IPS-18a (cell line): ENCODE data around the gene NOTCH4.

ENCODE experiments used
- H3K27ac ChIP-seq: one replicate; pipeline ENCODE4 v1.5.1; 2013; ENCODE audit warnings: low read length
- H3K27me3 ChIP-seq: one replicate; pipeline ENCODE4 v1.6.1; 2013; ENCODE audit warnings: mild to moderate bottlenecking, low read length; ENCODE audit not compliant: control insufficient read depth, insufficient read depth
- H3K36me3 ChIP-seq: one replicate; pipeline ENCODE4 v1.6.1; 2013; ENCODE audit warnings: low read depth, low read length; ENCODE audit not compliant: control insufficient read depth
- H3K4me1 ChIP-seq: one replicate; pipeline ENCODE4 v1.6.1; 2013; ENCODE audit warnings: low read depth, low read length; ENCODE audit not compliant: control insufficient read depth
- H3K4me3 ChIP-seq: one replicate; pipeline ENCODE4 v1.5.1; 2013; ENCODE audit warnings: low read length
- H3K9ac ChIP-seq: one replicate; pipeline ENCODE4 v1.6.1; 2013; ENCODE audit warnings: mild to moderate bottlenecking, low read length, moderate library complexity
- H3K9me3 ChIP-seq: one replicate; pipeline ENCODE4 v1.6.1; 2013; ENCODE audit warnings: low read depth, low read length; ENCODE audit not compliant: control insufficient read depth

NOTCH4 gene

DNA sequence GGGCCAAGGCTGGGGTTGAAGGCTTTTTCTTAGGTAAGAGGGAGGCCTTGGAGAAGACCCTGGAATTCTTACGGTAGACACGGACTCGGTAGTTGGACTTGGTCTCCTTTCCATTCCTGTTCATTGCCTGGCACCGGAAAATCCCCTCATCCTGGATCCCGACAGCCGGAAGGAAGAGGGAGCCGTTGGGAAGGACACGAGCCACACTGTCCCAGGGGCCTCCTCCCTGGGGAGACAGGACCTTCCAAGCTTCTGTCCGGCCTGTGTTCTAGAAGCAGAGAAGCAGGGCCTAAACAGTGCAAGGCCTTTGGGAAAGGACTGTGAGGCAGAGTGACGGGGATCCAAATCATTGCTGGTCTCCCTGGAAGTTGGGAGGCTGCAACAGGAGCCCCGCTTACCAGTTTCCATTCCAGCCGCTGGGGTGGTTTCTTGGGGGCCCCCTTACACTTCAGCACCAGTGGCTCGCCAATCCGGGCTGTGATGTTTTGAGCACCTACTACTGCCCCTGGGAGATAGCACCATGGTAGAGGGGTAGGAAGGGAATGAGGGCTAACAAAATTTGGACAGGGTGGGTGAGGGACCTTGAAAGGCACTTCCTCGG lies 40.3 kb downstream of the NOTCH4 start:
- peaks cover 5% of the 10 kb centered on the region for H3K4me1 ChIP-seq
- no peaks in the 10 kb centered on the region for H3K9me3 ChIP-seq
- no peak overlapping the region for H3K27ac ChIP-seq
- peaks cover 32% of the 10 kb centered on the region for H3K36me3 ChIP-seq
- H3K9ac ChIP-seq: no peak overlapping the region
- H3K4me3 ChIP-seq: no peak overlapping the region
- no peaks in the 10 kb centered on the region for H3K27me3 ChIP-seq

DNA sequence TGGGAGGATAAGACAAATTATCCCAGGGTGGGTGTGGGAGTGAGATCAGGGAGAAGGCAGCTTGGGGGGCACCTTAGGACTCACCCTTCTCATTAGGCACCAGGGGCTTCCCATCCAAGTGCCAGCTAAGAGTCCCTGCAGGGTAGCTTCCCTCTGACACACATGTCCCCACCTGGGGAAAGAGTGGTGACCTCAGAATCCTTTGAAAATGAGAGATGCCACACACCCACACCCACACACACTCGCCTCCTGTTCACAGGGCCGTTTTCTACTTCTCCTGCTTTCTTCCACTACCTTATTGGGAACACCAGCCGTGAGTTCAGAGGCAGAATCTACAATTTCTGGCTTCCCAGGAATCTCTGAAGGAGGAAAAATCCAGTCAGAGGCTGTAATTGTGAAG lies 40.8 kb downstream of the NOTCH4 start:
- H3K27me3 ChIP-seq: no peaks in the 10 kb centered on the region
- H3K9ac ChIP-seq: no peak overlapping the region
- H3K4me1 ChIP-seq: peaks cover 3% of the 10 kb centered on the region
- no peak overlapping the region for H3K27ac ChIP-seq
- H3K36me3 ChIP-seq: peaks cover 32% of the 10 kb centered on the region
- H3K4me3 ChIP-seq: no peak overlapping the region
- no peaks in the 10 kb centered on the region for H3K9me3 ChIP-seq

DNA sequence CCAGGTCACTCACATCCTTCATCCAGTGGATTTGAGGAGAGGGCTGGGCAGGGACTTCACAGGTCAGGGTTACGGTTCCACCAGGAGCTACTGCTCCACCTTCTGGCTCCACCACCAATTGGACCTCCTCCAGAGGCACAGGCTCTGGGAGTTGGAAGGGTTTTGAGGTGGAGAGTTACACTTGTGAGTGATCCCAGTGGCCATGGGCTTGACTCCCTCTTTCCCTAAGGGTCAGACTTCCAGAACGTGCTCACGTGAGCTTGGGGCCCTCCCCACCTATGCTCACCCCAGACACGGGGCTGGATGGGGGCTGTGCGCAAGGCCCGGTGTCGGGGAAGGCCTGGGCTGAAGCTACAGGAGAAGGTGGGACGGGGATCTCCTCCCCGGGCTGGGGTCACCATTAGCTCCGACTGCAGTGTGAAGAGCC lies 41.3 kb downstream of the NOTCH4 start:
- peaks cover 27% of the 10 kb centered on the region for H3K36me3 ChIP-seq
- H3K9ac ChIP-seq: no peak overlapping the region
- H3K27ac ChIP-seq: no peak overlapping the region
- H3K27me3 ChIP-seq: no peaks in the 10 kb centered on the region
- peaks cover 3% of the 10 kb centered on the region for H3K4me1 ChIP-seq
- no peaks in the 10 kb centered on the region for H3K9me3 ChIP-seq
- H3K4me3 ChIP-seq: no peak overlapping the region

DNA sequence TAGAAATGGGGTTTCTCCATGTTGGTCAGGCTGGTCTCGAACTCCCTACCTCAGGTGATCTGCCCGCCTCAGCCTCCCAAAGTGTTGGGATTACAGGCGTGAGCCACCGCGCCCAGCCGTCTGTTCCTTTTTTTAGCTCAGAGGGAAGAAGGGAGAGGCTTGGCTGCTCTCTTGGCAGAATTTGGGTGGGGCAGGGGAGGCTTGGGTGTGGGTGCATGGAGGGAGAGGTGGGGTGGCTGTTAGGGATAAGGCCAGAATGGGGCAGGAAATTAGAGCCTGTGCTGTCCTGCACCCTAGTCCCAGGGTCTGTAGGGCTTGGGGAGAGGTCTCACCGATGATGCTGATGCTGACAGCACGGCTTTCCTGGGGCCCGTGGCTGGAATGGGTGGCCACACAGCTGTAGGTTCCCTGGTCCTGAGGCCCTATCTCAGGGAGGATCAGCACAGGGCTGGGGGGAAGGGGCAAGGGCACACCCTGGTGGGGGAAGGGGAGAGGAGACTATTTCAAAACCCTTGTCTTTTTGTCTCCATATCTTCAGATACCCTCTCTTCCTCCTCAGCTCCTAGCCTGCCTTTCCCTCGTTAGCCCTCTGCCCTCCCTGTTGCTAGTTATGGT lies 41.8 kb downstream of the NOTCH4 start:
- H3K9me3 ChIP-seq: no peaks in the 10 kb centered on the region
- no peaks in the 10 kb centered on the region for H3K27me3 ChIP-seq
- no peak overlapping the region for H3K9ac ChIP-seq
- peaks cover 3% of the 10 kb centered on the region for H3K4me1 ChIP-seq
- H3K36me3 ChIP-seq: peaks cover 22% of the 10 kb centered on the region
- H3K4me3 ChIP-seq: no peak overlapping the region
- no peak overlapping the region for H3K27ac ChIP-seq

DNA sequence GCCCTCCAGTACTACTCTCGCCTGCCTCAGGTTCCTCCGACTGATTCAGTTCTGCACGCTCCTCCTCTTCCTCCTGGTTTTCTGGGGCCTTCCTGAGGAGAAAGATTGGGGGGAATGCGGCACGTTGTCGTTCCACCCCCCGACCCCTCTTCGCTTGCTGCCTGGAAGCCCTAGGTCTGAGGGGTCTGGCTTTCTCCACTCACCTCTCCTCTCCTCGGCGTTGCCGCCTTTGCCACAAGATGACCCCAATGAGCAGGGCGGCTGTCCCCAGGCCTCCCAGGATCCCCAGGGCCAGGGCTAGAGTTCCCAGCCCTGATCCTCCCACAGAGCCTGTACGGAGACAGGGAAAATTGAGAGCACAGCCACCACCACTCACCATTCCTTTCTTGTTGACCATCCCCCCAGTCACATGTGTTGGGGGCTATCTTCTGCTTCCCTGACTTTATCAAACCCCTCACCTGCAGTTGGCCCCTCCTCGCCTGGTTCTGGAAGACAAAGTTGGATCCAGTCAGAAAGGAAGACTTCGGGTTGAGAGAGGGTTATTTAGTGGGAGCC lies 42.6 kb downstream of the NOTCH4 start:
- Histone ChIP-seq H3K9ac (no peak overlapping the region), H3K36me3 (peaks cover 14% of the 10 kb centered on the region), H3K9me3 (no peaks in the 10 kb centered on the region), H3K27me3 (no peaks in the 10 kb centered on the region), H3K4me3 (no peak overlapping the region), H3K27ac (no peak overlapping the region), H3K4me1 (peaks cover 11% of the 10 kb centered on the region)

DNA sequence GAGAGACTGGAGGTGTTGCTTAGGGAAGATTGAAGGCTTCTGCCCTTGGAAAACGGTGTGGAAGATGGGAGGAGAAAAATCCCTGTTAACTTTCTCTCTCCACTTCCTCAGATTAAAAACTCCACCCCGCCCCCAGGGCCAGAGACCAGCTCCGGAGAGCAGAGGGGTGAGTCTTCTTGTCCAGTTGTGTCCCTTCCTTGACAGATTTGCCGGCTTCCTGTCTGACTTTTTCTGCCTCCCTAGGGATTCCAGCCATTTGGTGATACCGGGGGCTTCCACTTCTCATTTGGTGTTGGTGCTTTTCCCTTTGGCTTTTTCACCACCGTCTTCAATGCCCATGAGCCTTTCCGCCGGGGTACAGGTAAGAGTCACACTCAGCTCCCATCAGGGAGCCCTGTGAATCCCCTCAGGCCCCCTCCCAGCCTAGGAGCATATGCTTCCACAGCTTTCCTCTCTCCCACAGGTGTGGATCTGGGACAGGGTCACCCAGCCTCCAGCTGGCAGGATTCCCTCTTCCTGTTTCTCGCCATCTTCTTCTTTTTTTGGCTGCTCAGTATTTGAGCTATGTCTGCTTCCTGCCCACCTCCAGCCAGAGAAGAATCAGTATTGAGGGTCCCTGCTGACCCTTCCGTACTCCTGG lies 44.0 kb downstream of the NOTCH4 start:
- Histone ChIP-seq H3K27me3 (no peaks in the 10 kb centered on the region), H3K9me3 (no peaks in the 10 kb centered on the region), H3K27ac (no peak overlapping the region), H3K4me1 (peaks cover 16% of the 10 kb centered on the region), H3K9ac (no peak overlapping the region), H3K4me3 (no peak overlapping the region), H3K36me3 (peaks cover 12% of the 10 kb centered on the region)

DNA sequence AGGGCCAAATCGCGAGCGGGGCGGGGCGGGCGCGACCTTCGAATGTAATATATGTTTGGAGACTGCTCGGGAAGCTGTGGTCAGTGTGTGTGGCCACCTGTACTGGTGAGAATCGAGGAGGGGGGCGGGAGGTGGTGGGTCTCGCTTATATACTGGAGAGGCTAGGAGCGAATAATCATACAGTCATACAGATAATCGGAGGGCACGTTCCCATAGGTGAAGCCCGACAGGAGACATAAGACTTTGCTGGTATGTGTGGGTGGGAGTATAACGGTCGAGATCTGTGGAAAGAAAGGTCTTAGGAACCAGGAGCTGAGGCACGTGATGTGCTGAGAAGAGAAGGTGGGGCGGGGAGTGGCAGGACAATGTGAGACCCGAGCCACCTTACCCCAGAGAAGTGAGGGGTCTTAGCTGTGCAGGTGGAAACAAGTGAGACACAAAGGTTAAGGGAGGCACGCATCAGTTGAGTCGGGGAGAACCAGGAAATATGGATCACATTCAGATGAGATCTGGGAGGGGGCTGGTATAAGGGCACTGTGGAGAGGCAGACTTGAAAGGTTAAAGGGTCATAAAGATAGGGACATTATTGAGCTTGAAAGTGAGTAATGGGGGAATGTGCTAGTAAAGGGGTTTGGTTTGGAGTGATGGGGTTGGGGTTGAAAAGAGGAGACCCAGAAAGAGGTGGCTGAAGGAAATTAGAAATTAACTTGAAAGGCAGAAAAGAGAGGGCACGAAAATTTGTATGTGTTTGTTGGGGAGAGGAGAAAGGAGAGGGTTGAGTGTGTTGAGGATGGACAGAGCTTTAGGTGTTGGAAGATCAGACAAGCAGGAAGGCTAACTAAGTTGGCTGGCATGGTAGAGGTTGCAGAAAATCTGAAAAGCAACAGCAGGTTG lies 45.1 kb downstream of the NOTCH4 start:
- peaks cover 15% of the 10 kb centered on the region for H3K36me3 ChIP-seq
- peak overlapping the region; percentile 54 for H3K27ac ChIP-seq
- peak overlapping the region; percentile 87 for H3K9ac ChIP-seq
- H3K4me1 ChIP-seq: peaks cover 21% of the 10 kb centered on the region
- no peaks in the 10 kb centered on the region for H3K9me3 ChIP-seq
- peak overlapping the region; percentile 81 for H3K4me3 ChIP-seq
- no peaks in the 10 kb centered on the region for H3K27me3 ChIP-seq

DNA sequence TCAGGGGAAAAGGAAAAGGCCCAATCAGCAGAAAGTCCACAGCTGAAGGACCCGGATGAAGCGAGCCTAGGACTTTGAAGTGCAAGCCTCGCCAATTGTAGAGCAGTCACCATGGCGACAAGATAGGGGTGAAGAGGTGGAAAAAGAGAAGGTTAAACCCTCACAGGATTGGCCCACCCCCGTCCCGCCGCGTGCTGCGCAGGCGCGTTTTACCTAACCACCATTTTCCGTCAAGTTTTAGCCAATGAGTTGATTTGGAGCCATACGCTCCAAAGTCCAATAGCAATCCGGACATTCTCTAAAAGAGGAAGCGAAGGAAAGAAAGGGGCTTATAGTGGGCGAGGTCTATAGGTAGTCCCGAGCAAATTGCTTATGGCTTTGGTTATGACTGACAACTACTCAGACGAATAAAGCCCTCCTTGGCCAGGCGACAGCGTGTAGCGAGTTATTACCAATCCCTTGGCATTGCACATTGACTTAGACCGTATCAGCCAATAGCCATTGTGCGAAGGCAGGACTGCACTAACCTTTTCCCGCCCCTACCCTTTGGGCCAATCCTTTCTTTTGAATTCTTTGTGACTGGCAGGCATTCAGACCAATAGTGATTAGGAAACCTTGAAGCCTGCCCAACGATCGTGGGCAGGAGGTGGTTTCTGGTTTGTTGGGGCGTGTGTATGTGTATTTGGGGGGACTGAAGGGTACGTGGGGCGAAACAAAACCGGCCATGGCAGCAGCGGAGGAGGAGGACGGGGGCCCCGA lies 45.9 kb downstream of the NOTCH4 start, which contains the start of gene RNF5:
RNF5 (plus strand) TSS at position 618 of the 759 bp plus-strand sequence; CDS start at position 725, 107 bp downstream.
- H3K27me3 ChIP-seq: no peaks in the 10 kb centered on the region
- H3K36me3 ChIP-seq: peaks cover 15% of the 10 kb centered on the region
- H3K27ac ChIP-seq: peak within 1 kb of the TSS; percentile 97
- peaks cover 21% of the 10 kb centered on the region for H3K4me1 ChIP-seq
- H3K4me3 ChIP-seq: peak within 1 kb of the TSS; percentile 81
- H3K9me3 ChIP-seq: no peaks in the 10 kb centered on the region
- H3K9ac ChIP-seq: peak within 1 kb of the TSS; percentile 87

DNA sequence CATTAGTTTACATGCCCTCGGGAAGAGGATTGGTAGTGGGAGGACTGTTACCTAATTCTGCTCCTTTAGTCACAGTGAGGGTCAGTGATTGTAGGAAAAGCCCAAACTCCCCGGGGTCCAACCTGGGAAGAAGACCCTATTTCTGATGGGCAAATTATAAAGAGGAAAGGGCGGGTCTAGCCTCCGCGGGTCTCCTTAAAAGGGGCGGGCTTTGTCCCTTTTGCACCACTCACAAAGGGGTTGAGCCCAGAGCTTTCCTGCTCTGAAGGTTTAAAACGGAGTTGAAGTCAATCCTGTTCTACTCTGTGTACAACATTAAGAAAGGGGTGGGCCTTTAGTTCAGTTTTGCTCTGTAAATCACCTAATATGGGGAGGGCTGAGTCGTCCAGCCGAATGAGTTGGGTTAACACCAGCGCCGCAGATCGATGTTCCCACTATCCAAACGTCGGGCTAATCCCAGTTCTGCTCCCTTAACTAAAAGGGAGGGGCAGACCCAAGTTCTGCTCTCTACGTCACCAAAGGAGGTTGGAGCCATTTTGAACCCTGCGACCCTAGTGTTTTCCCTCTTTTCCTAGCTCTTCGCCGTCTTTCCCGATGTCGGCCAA lies 46.6 kb downstream of the NOTCH4 start:
- Histone ChIP-seq H3K27me3 (no peaks in the 10 kb centered on the region), H3K27ac (peak overlapping the region; percentile 97), H3K4me1 (peaks cover 21% of the 10 kb centered on the region), H3K36me3 (peaks cover 15% of the 10 kb centered on the region), H3K4me3 (peak overlapping the region; percentile 81), H3K9ac (peak overlapping the region; percentile 87), H3K9me3 (no peaks in the 10 kb centered on the region)

DNA sequence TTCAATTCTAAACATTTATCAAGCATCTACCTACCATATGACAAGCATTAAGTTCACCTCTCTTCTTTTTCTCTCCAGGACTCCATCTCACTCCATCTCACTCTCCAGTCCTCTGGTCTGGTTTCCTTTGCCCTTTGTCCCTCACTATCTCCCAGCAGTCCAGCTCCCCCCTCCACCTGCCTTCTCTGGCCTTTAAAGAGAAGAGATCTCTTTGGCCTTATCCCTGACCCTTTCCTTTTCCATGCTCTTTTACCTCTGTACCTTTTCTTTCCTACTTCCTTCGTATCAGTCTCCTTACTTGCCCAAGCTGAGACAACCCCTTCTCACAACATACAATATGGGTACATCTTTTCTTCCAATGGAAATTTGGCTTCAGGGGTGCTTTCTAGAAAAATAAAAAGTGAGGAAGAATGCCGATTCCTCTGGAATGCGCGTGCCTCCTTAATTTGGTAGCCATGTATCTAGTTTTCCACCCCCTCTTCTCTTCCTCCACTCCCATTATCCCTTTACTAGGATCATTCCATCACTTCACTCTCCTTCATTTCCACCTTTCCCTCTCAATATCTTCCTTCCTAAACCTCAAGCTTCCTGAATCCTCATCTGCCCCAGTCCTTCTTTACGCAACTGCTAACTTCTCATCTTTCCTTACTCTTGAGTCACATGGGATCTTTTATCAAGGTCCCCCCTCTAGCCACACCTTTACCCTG lies 47.2 kb downstream of the NOTCH4 start:
- peak overlapping the region; percentile 81 for H3K4me3 ChIP-seq
- no peaks in the 10 kb centered on the region for H3K27me3 ChIP-seq
- H3K9me3 ChIP-seq: no peaks in the 10 kb centered on the region
- peaks cover 21% of the 10 kb centered on the region for H3K4me1 ChIP-seq
- peak overlapping the region; percentile 87 for H3K9ac ChIP-seq
- H3K27ac ChIP-seq: peak overlapping the region; percentile 97
- H3K36me3 ChIP-seq: peaks cover 15% of the 10 kb centered on the region
